PFSK-1 (cell line): ENCODE data around the gene TMEM267.

ENCODE experiments used
- FOXP2 ChIP-seq: optimal IDR thresholded peaks from 2 replicates; pipeline ENCODE3; 2011; ENCODE audit warnings: borderline replicate concordance, control low read depth, inconsistent platforms; ENCODE audit not compliant: insufficient read depth; ENCODE audit errors: extremely low read length, extremely low read depth
- POLR2AphosphoS5 ChIP-seq: IDR thresholded peaks from 2 replicates; pipeline ENCODE4 v1.6.1; 2012; ENCODE audit warnings: low read depth, mild to moderate bottlenecking, control low read depth, low read length, moderate library complexity
- SIN3A ChIP-seq: IDR thresholded peaks from 2 replicates; pipeline ENCODE4 v1.6.1; 2012; ENCODE audit warnings: mild to moderate bottlenecking, low read length, moderate library complexity, borderline replicate concordance; ENCODE audit not compliant: insufficient read depth
- TAF1 ChIP-seq: IDR thresholded peaks from 2 replicates; pipeline ENCODE4 v1.6.1; 2012; ENCODE audit warnings: low read length, control low read depth, borderline replicate concordance; ENCODE audit not compliant: insufficient read depth
- TF ChIP-seq, protein P1 (sequence below), 2 experiments: IDR thresholded peaks; 2 replicates each; pipeline versions ENCODE4 v1.6.1 to v1.8.0; 2011 to 2012; ENCODE audit warnings: low read depth in 2 of 2, low read length in 2 of 2, control low read depth in 1 of 2, inconsistent platforms in 1 of 2, mild to moderate bottlenecking in 1 of 2, moderate library complexity in 1 of 2; ENCODE audit not compliant: insufficient read depth in 1 of 2

The TMEM267 gene

GRCh38 chr5:43401827-43402226 lies 81.8 kb downstream of the TMEM267 start:
- TF ChIP-seq POLR2AphosphoS5: no peak

DNA sequence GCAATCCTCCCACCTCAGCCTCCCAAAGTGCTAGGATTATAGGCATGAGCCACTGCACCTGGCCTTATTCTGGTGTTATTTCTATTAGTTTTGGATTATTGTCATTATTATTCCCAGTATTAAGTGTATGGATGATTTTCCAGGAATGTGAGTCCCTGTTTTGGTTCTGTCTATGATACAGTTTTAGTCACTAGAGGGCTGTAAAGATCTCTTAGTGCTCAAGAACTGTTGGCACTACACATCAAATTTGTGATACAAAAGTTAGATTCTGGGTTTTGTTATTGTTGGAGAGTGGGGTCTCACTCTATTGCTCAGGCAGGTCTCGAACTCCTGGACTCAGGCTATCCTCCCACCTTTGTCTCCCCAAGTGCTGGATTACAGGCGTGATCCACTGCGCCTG lies 83.6 kb downstream of the TMEM267 start:
- TF ChIP-seq FOXP2 (no peak), TAF1 (no peak), SIN3A (no peak), POLR2AphosphoS5 (no peak)
- TF ChIP-seq, protein P1, sequence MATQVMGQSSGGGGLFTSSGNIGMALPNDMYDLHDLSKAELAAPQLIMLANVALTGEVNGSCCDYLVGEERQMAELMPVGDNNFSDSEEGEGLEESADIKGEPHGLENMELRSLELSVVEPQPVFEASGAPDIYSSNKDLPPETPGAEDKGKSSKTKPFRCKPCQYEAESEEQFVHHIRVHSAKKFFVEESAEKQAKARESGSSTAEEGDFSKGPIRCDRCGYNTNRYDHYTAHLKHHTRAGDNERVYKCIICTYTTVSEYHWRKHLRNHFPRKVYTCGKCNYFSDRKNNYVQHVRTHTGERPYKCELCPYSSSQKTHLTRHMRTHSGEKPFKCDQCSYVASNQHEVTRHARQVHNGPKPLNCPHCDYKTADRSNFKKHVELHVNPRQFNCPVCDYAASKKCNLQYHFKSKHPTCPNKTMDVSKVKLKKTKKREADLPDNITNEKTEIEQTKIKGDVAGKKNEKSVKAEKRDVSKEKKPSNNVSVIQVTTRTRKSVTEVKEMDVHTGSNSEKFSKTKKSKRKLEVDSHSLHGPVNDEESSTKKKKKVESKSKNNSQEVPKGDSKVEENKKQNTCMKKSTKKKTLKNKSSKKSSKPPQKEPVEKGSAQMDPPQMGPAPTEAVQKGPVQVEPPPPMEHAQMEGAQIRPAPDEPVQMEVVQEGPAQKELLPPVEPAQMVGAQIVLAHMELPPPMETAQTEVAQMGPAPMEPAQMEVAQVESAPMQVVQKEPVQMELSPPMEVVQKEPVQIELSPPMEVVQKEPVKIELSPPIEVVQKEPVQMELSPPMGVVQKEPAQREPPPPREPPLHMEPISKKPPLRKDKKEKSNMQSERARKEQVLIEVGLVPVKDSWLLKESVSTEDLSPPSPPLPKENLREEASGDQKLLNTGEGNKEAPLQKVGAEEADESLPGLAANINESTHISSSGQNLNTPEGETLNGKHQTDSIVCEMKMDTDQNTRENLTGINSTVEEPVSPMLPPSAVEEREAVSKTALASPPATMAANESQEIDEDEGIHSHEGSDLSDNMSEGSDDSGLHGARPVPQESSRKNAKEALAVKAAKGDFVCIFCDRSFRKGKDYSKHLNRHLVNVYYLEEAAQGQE (IDR thresholded peaks at IDR 0.05; ENCODE audit: insufficient read depth in 1 of 2, low read depth in 2 of 2, low read length in 2 of 2): no peak

- TF ChIP-seq POLR2AphosphoS5: no peak
- TF ChIP-seq SIN3A: no peak
- TF ChIP-seq FOXP2: no peak
- TF ChIP-seq, protein P1 (IDR thresholded peaks at IDR 0.05; ENCODE audit: insufficient read depth in 1 of 2, low read depth in 2 of 2, low read length in 2 of 2): no peak
- TF ChIP-seq TAF1: no peak
Observed at GRCh38 chr5:43396762-43397304, 86.8 kb downstream of the TMEM267 start.
